Astrocyte (in vitro differentiated cells and primary cell): Measurements from ENCODE around the gene TCF7. TPM values are rescaled to one million over a fixed set of nuclear protein-coding genes. Genes with fewer than 3 reads are reported as not detected.
A peak's percentile ranks its signal among the peaks of the same experiment; 100 is the strongest.

Source experiments
- DNase-seq: peaks from one replicate; pipeline ENCODE4 v3.0.0-alpha.2; 2010; ENCODE audit warnings: low read depth
- FAIRE-seq: peaks from 2 replicates; lab custom pipeline; 2011; peaks lifted over from hg19 to GRCh38; lab: Jason Lieb, UNC
- H2AFZ ChIP-seq: 2 replicates; pipeline ENCODE4 v1.6.0; 2012; ENCODE audit warnings: low read depth, low read length, inconsistent platforms
- H3K27ac ChIP-seq: 2 replicates; pipeline ENCODE4 v1.5.1; 2011; ENCODE audit warnings: low read depth, low read length, inconsistent platforms
- H3K27me3 ChIP-seq: 2 replicates; pipeline ENCODE4 v1.6.0; 2011; ENCODE audit warnings: low read length, inconsistent platforms; ENCODE audit not compliant: insufficient read depth
- H3K36me3 ChIP-seq: 2 replicates; pipeline ENCODE4 v1.5.1; 2011; ENCODE audit warnings: low read length, inconsistent platforms; ENCODE audit not compliant: insufficient read depth
- H3K4me1 ChIP-seq: 2 replicates; pipeline ENCODE4 v1.5.1; 2011; ENCODE audit warnings: low read length, inconsistent platforms; ENCODE audit not compliant: insufficient read depth
- H3K4me2 ChIP-seq: 2 replicates; pipeline ENCODE4 v1.6.0; 2012; ENCODE audit warnings: low read length, inconsistent platforms
- H3K4me3 ChIP-seq: 2 replicates; pipeline ENCODE4 v1.5.1; 2011; ENCODE audit warnings: low read depth, mild to moderate bottlenecking, low read length, inconsistent platforms; ENCODE audit not compliant: insufficient read depth
- H3K79me2 ChIP-seq: 2 replicates; pipeline ENCODE4 v1.6.0; 2012; ENCODE audit warnings: mild to moderate bottlenecking, low read length, inconsistent platforms; ENCODE audit not compliant: insufficient read depth
- H3K9ac ChIP-seq: 2 replicates; pipeline ENCODE4 v1.6.0; 2012; ENCODE audit warnings: mild to moderate bottlenecking, low read length, inconsistent platforms
- H3K9me3 ChIP-seq: 2 replicates; pipeline ENCODE4 v1.5.1; 2012; ENCODE audit warnings: low read depth, mild to moderate bottlenecking, low read length, inconsistent platforms; ENCODE audit not compliant: insufficient read depth
- H4K20me1 ChIP-seq: 2 replicates; pipeline ENCODE4 v1.6.0; 2012; ENCODE audit warnings: low read length, inconsistent platforms; ENCODE audit not compliant: insufficient read depth
- H3K27ac Mint-ChIP-seq: one replicate; pipeline ENCODE4 v1.8.0; 2021; ENCODE audit warnings: mild to moderate bottlenecking, mixed read lengths; ENCODE audit not compliant: unreplicated experiment
- H3K27me3 Mint-ChIP-seq: one replicate; pipeline ENCODE4 v1.8.0; 2021; ENCODE audit warnings: low read depth, mixed read lengths; ENCODE audit not compliant: unreplicated experiment
- H3K36me3 Mint-ChIP-seq: one replicate; pipeline ENCODE4 v1.8.0; 2021; ENCODE audit warnings: low read depth, mixed read lengths; ENCODE audit not compliant: unreplicated experiment
- H3K4me1 Mint-ChIP-seq: one replicate; pipeline ENCODE4 v1.8.0; 2021; ENCODE audit warnings: low read depth, mixed read lengths; ENCODE audit not compliant: unreplicated experiment
- H3K4me3 Mint-ChIP-seq: one replicate; pipeline ENCODE4 v1.8.0; 2021; ENCODE audit warnings: mild to moderate bottlenecking, moderate library complexity, mixed read lengths; ENCODE audit not compliant: unreplicated experiment
- H3K9me3 Mint-ChIP-seq: one replicate; pipeline ENCODE4 v1.8.0; 2021; ENCODE audit warnings: mild to moderate bottlenecking, mixed read lengths; ENCODE audit not compliant: unreplicated experiment
- EZH2 ChIP-seq: IDR thresholded peaks from 2 replicates; pipeline ENCODE4 v1.6.1; 2012; ENCODE audit warnings: mild to moderate bottlenecking, low read length, inconsistent platforms; ENCODE audit not compliant: insufficient read depth
- total RNA-seq: library from RNA; stranded (reverse); gene quantifications from 2 replicates; pipeline ENCODE4 v1.2.1, GENCODE V29; 2021
- TF ChIP-seq, protein P1 (sequence below): IDR thresholded peaks from 2 replicates; pipeline ENCODE4 v1.5.1; 2011; ENCODE audit warnings: low read depth, mild to moderate bottlenecking, inconsistent platforms, low read length, moderate library complexity; ENCODE audit not compliant: insufficient read depth

The TCF7 gene
- total RNA-seq, 1 donor from 2014 or later: 2.6 TPM

- peaks cover 28% of the 10 kb centered on the region for H3K4me1 Mint-ChIP-seq
- FAIRE-seq (no peak), DNase-seq (no peak)
- H3K36me3 Mint-ChIP-seq: peaks cover 3% of the 10 kb centered on the region
- TF ChIP-seq EZH2: no peak
- TF ChIP-seq, protein P1, sequence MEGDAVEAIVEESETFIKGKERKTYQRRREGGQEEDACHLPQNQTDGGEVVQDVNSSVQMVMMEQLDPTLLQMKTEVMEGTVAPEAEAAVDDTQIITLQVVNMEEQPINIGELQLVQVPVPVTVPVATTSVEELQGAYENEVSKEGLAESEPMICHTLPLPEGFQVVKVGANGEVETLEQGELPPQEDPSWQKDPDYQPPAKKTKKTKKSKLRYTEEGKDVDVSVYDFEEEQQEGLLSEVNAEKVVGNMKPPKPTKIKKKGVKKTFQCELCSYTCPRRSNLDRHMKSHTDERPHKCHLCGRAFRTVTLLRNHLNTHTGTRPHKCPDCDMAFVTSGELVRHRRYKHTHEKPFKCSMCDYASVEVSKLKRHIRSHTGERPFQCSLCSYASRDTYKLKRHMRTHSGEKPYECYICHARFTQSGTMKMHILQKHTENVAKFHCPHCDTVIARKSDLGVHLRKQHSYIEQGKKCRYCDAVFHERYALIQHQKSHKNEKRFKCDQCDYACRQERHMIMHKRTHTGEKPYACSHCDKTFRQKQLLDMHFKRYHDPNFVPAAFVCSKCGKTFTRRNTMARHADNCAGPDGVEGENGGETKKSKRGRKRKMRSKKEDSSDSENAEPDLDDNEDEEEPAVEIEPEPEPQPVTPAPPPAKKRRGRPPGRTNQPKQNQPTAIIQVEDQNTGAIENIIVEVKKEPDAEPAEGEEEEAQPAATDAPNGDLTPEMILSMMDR: no peak
- Histone ChIP-seq H3K4me3 (no peak overlapping the region), H3K4me2 (no peak overlapping the region), H3K27me3 (no peaks in the 10 kb centered on the region), H3K79me2 (no peaks in the 10 kb centered on the region), H3K27ac (no peak overlapping the region), H3K36me3 (no peaks in the 10 kb centered on the region), H4K20me1 (no peaks in the 10 kb centered on the region), H3K4me1 (peaks cover 6% of the 10 kb centered on the region), H2AFZ (no peak overlapping the region), H3K9me3 (no peaks in the 10 kb centered on the region), H3K9ac (no peak overlapping the region)
- peaks cover 30% of the 10 kb centered on the region for H3K27me3 Mint-ChIP-seq
- H3K4me3 Mint-ChIP-seq: no peak overlapping the region
- no peak overlapping the region for H3K27ac Mint-ChIP-seq
- H3K9me3 Mint-ChIP-seq: peaks cover 2% of the 10 kb centered on the region
Measured at GRCh38 chr5:134090522-134090921, 24.0 kb upstream of the TCF7 start.

DNA sequence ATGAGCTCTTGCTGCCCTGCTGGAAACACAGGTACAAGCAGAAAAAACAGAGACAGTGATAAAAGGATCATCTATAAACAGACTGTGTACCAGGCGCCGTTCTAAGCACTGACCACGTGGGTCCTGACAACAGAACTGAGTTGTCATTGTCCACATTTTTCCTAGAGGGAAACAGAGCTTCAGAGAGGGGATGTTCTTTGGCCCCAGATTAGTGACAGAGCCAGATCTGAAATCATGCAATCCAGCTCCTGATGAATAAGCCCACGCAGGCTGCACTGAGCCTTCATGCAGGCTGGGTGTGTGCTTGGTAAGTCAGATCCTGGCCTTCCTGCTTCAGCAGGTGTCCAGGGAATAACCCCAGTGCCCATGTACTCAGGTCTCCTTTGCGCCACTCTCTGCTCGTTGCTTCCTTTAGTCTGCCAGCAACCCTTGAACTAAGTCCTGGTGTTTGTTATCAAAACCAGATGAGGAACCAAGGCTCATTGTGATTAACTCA lies 22.8 kb upstream of the TCF7 start:
- Mint-ChIP-seq H3K27ac (no peak overlapping the region), H3K27me3 (peaks cover 28% of the 10 kb centered on the region), H3K4me1 (peaks cover 28% of the 10 kb centered on the region), H3K4me3 (no peak overlapping the region), H3K9me3 (peaks cover 4% of the 10 kb centered on the region), H3K36me3 (peaks cover 3% of the 10 kb centered on the region)
- H2AFZ ChIP-seq: no peak overlapping the region
- no peak overlapping the region for H3K9ac ChIP-seq
- no peak overlapping the region for H3K4me2 ChIP-seq
- no peak overlapping the region for H3K27ac ChIP-seq
- no peak overlapping the region for H3K4me3 ChIP-seq
- H4K20me1 ChIP-seq: no peaks in the 10 kb centered on the region
- H3K36me3 ChIP-seq: no peaks in the 10 kb centered on the region
- H3K9me3 ChIP-seq: no peaks in the 10 kb centered on the region
- DNase-seq: no peak
- TF ChIP-seq, protein P1: no peak
- TF ChIP-seq EZH2: no peak
- no peak for FAIRE-seq
- H3K4me1 ChIP-seq: peaks cover 6% of the 10 kb centered on the region
- H3K27me3 ChIP-seq: no peaks in the 10 kb centered on the region
- no peaks in the 10 kb centered on the region for H3K79me2 ChIP-seq

GRCh38 chr5:134092875-134093274 lies 21.6 kb upstream of the TCF7 start:
- no peak overlapping the region for H3K9ac ChIP-seq
- no peak for FAIRE-seq
- no peaks in the 10 kb centered on the region for H4K20me1 ChIP-seq
- H3K27ac ChIP-seq: no peak overlapping the region
- Mint-ChIP-seq H3K4me3 (no peak overlapping the region), H3K27me3 (peaks cover 25% of the 10 kb centered on the region), H3K27ac (no peak overlapping the region), H3K36me3 (peaks cover 3% of the 10 kb centered on the region), H3K9me3 (peaks cover 4% of the 10 kb centered on the region), H3K4me1 (peaks cover 35% of the 10 kb centered on the region)
- no peaks in the 10 kb centered on the region for H3K36me3 ChIP-seq
- no peak overlapping the region for H3K4me3 ChIP-seq
- TF ChIP-seq, protein P1: no peak
- DNase-seq: peak; percentile 61
- peaks cover 9% of the 10 kb centered on the region for H3K4me1 ChIP-seq
- no peaks in the 10 kb centered on the region for H3K9me3 ChIP-seq
- no peak overlapping the region for H2AFZ ChIP-seq
- H3K27me3 ChIP-seq: no peaks in the 10 kb centered on the region
- no peak overlapping the region for H3K4me2 ChIP-seq
- H3K79me2 ChIP-seq: no peaks in the 10 kb centered on the region
